Keratinocyte (primary cell): Measurements from ENCODE around the gene MAGI2. TPM values are rescaled to one million over a fixed set of nuclear protein-coding genes. Genes with fewer than 3 reads are reported as not detected.

Source experiments
- DNase-seq: peaks from one replicate; pipeline ENCODE4 v3.0.0-alpha.2; 2011; ENCODE audit warnings: low read depth, missing footprints, low spot score
- FAIRE-seq: peaks from 2 replicates; lab custom pipeline; 2011; peaks lifted over from hg19 to GRCh38; lab: Jason Lieb, UNC
- H2AFZ ChIP-seq: 2 replicates; pipeline ENCODE4 v1.6.0; 2012; ENCODE audit warnings: low read length, control low read depth, inconsistent platforms; ENCODE audit not compliant: control insufficient read depth
- H3K27ac ChIP-seq: 2 replicates; pipeline ENCODE4 v1.5.1; 2011; ENCODE audit warnings: low read length; ENCODE audit not compliant: control insufficient read depth, insufficient read depth
- H3K27me3 ChIP-seq: 3 replicates; pipeline ENCODE4 v1.6.0; 2011; ENCODE audit warnings: low read length; ENCODE audit not compliant: control insufficient read depth, insufficient read depth; ENCODE audit errors: extremely low read depth
- H3K36me3 ChIP-seq, 2 experiments: 2 replicates in 1 of 2; 3 replicates in 1 of 2; pipeline ENCODE4 v1.5.1; 2011; ENCODE audit warnings: low read length in 2 of 2, mild to moderate bottlenecking in 1 of 2; ENCODE audit not compliant: control insufficient read depth in 2 of 2, insufficient read depth in 2 of 2; ENCODE audit errors: extremely low read depth in 1 of 2
- H3K4me1 ChIP-seq: 3 replicates; pipeline ENCODE4 v1.5.1; 2011; ENCODE audit warnings: low read length; ENCODE audit not compliant: control insufficient read depth, insufficient read depth; ENCODE audit errors: extremely low read depth
- H3K4me2 ChIP-seq: 3 replicates; pipeline ENCODE4 v1.6.0; 2011; ENCODE audit warnings: low read depth, low read length; ENCODE audit not compliant: control insufficient read depth, insufficient read depth; ENCODE audit errors: extremely low read depth
- H3K4me3 ChIP-seq, 3 experiments: fragments of 200-600 bp in 1 of 3; sonication (generic) in 1 of 3; 2 replicates in 2 of 3; 3 replicates in 1 of 3; pipeline ENCODE4 v1.5.1; 2011 to 2016; ENCODE audit warnings: low read length in 3 of 3, mild to moderate bottlenecking in 3 of 3, control low read depth in 2 of 3, inconsistent platforms in 1 of 3, low read depth in 1 of 3, mixed read lengths in 1 of 3, mixed run types in 1 of 3, moderate library complexity in 1 of 3; ENCODE audit not compliant: control insufficient read depth in 2 of 3, insufficient read depth in 2 of 3; ENCODE audit errors: extremely low read depth in 1 of 3
- H3K79me2 ChIP-seq: 2 replicates; pipeline ENCODE4 v1.6.0; 2012; ENCODE audit warnings: low read length; ENCODE audit not compliant: control insufficient read depth, insufficient read depth
- H3K9ac ChIP-seq: 3 replicates; pipeline ENCODE4 v1.6.0; 2011; ENCODE audit warnings: low read length; ENCODE audit not compliant: control insufficient read depth, insufficient read depth; ENCODE audit errors: extremely low read depth
- H3K9me1 ChIP-seq: 3 replicates; pipeline ENCODE4 v1.6.0; 2011; ENCODE audit warnings: low read length; ENCODE audit not compliant: control insufficient read depth, insufficient read depth; ENCODE audit errors: extremely low read depth
- H3K9me3 ChIP-seq: 2 replicates; pipeline ENCODE4 v1.5.1; 2012; ENCODE audit warnings: low read depth, low read length; ENCODE audit not compliant: control insufficient read depth
- H4K20me1 ChIP-seq: 3 replicates; pipeline ENCODE4 v1.6.0; 2011; ENCODE audit warnings: low read length; ENCODE audit not compliant: control insufficient read depth, insufficient read depth; ENCODE audit errors: extremely low read depth
- EZH2 ChIP-seq: IDR thresholded peaks from one replicate; pipeline ENCODE4 v1.6.1; 2012; ENCODE audit warnings: inconsistent platforms, mild to moderate bottlenecking, low read length, moderate library complexity
- dilution Hi-C: fragments of 300-500 bp; cut with MboI; formaldehyde crosslinking; loops from one replicate; pipeline ENCODE4 v1.7.0; 2020; ENCODE audit warnings: low sequenced_read_pairs; ENCODE audit not compliant: extremely low pct_ligation_motif_present
- polyA plus RNA-seq, 5 experiments: library from polyadenylated mRNA; depleted of rRNA in 3 of 5; stranded (reverse) in 3 of 5; stranded (forward) in 1 of 5; unstranded in 1 of 5; fragments of >200 nt; gene quantifications; 1 replicate in 1 of 5; 2 replicates in 3 of 5; 3 replicates in 1 of 5; pipeline versions ENCODE4 v1.2.1 to v1.2.3, GENCODE V29; 2011 to 2012; ENCODE audit warnings: missing spikeins in 2 of 5, low read depth in 1 of 5, low replicate concordance in 1 of 5
- TF ChIP-seq, protein P1 (sequence below), 3 experiments: IDR thresholded peaks in 1 of 3; conservative IDR thresholded peaks in 1 of 3; optimal IDR thresholded peaks in 1 of 3; 2 replicates in 2 of 3; 3 replicates in 1 of 3; pipeline versions ENCODE3 to v1.5.1; 2011; ENCODE audit warnings: low read length in 3 of 3, mild to moderate bottlenecking in 3 of 3, moderate library complexity in 2 of 3, control low read depth in 1 of 3, inconsistent platforms in 1 of 3; ENCODE audit not compliant: insufficient read depth in 2 of 3; ENCODE audit errors: extremely low read depth in 1 of 3

MAGI2 gene
- polyA plus RNA-seq, 1 donor (not counting 4 experiments of a cell fraction or from before 2014, with no cell fraction given): 0.07 TPM

DNA sequence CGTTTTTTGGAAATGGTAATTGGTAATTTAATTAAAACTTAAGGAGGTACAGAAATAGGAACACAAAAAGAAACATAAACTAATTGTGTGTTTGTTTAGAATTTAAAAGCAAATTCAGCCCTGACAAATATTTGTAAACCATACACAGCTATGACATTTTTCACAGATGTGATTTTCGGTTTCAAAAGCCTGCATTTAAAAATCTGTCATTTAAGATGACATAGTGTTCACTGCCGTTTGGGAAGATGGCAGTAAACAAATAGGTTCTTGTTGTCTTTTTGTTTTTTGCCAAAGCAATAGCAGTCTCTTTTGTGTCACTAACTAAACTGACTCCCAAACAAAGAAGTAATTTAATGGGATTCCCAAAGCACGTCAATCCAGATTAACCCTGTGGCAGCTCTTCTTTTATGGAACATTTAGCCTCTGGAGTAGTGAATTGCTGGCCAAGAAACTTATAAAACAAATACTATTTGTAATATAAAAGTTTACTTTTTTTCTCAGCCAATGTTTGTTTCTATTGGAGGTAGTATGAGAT lies 957.3 kb downstream of the MAGI2 start:
- H3K9me3 ChIP-seq: no peaks in the 10 kb centered on the region
- no peaks in the 10 kb centered on the region for H3K9me1 ChIP-seq
- H4K20me1 ChIP-seq: no peaks in the 10 kb centered on the region
- H3K4me1 ChIP-seq: no peaks in the 10 kb centered on the region
- no peaks in the 10 kb centered on the region for H3K27me3 ChIP-seq
- H2AFZ ChIP-seq: no peak overlapping the region
- no peak overlapping the region for H3K9ac ChIP-seq
- no peak for DNase-seq
- H3K4me2 ChIP-seq: no peak overlapping the region
- no peaks in the 10 kb centered on the region for H3K79me2 ChIP-seq
- dilution Hi-C loops: no loop called here
- no peak for FAIRE-seq
- no peak overlapping the region for H3K4me3 ChIP-seq
- H3K27ac ChIP-seq: no peak overlapping the region
- no peak for TF ChIP-seq EZH2
- TF ChIP-seq, protein P1, sequence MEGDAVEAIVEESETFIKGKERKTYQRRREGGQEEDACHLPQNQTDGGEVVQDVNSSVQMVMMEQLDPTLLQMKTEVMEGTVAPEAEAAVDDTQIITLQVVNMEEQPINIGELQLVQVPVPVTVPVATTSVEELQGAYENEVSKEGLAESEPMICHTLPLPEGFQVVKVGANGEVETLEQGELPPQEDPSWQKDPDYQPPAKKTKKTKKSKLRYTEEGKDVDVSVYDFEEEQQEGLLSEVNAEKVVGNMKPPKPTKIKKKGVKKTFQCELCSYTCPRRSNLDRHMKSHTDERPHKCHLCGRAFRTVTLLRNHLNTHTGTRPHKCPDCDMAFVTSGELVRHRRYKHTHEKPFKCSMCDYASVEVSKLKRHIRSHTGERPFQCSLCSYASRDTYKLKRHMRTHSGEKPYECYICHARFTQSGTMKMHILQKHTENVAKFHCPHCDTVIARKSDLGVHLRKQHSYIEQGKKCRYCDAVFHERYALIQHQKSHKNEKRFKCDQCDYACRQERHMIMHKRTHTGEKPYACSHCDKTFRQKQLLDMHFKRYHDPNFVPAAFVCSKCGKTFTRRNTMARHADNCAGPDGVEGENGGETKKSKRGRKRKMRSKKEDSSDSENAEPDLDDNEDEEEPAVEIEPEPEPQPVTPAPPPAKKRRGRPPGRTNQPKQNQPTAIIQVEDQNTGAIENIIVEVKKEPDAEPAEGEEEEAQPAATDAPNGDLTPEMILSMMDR (optimal IDR thresholded peaks at IDR 0.05 in 1 of 3, IDR thresholded peaks at IDR 0.05 in 1 of 3, conservative IDR thresholded peaks at IDR 0.05 in 1 of 3; ENCODE audit: extremely low read depth in 1 of 3, insufficient read depth in 2 of 3, low read length in 3 of 3): no peak
- H3K36me3 ChIP-seq: no peaks in the 10 kb centered on the region

DNA sequence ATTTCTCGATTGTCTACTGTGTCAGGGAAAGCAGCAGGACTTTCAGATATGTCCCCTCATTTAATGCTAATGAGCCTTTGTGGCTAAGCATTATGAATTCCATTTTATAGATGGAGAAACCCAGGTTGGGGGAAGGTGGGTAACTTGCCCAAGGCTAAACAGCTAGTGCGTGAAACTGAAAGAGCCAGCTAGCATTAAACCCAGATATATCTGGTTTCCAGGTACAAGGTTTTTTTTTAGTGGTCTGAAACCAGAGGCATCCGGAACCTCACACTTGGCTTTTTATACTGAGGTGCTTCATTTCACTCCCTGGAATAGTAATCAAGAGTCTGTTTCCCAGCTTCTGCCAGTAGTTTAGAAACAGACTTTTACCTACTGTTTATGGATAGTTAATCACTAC lies 960.1 kb downstream of the MAGI2 start:
- Histone ChIP-seq H3K4me1 (no peaks in the 10 kb centered on the region), H3K79me2 (no peaks in the 10 kb centered on the region), H3K27ac (no peak overlapping the region), H3K9me1 (no peaks in the 10 kb centered on the region), H2AFZ (no peak overlapping the region), H3K36me3 (no peaks in the 10 kb centered on the region), H3K9me3 (no peaks in the 10 kb centered on the region), H3K27me3 (no peaks in the 10 kb centered on the region), H3K4me3 (no peak overlapping the region), H4K20me1 (no peaks in the 10 kb centered on the region), H3K9ac (no peak overlapping the region), H3K4me2 (no peak overlapping the region)
- TF ChIP-seq, protein P1 (optimal IDR thresholded peaks at IDR 0.05 in 1 of 3, IDR thresholded peaks at IDR 0.05 in 1 of 3, conservative IDR thresholded peaks at IDR 0.05 in 1 of 3; ENCODE audit: extremely low read depth in 1 of 3, insufficient read depth in 2 of 3, low read length in 3 of 3): no peak
- no peak for TF ChIP-seq EZH2
- DNase-seq (no peak), FAIRE-seq (no peak)
- dilution Hi-C loops: no loop called here
